CMK (cell line): Measurements from ENCODE around the gene IPCEF1.

Experiments
- DNase-seq: peaks from one replicate; pipeline ENCODE4 v3.0.0-alpha.2; 2010; ENCODE audit warnings: low read depth

Gene IPCEF1

DNA sequence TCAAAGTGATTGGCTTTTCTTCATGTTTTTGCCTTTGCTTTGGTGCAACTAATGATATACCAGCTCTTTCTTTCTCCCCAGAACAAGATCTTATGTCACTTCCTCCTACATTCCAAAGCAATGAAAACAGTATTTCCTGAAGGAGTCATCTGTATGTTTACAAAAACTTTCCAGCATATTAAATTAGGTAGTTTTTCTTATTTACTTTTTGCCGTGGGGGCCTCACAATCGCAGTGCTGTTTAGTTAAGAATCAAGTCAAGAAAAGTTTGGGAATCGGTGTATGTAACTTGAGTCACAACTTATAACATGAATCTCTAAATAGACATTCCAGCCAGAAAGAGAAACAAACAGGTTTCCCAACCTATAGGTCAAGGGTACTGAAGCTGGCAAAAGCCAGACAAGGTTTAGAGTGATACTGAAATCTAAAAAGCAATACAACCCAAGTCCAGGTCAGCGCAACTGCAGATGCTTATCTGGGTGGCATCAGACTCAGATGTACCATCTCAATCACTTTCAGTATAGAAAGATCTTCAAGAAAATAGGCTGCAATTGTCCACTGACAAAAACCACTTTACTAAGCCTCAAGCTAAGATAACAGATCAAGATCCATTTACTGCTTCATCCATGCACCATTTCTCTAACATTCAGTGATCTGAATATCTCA, 63.6 kb downstream of the IPCEF1 start:
- DNase-seq, result no peak

DNA sequence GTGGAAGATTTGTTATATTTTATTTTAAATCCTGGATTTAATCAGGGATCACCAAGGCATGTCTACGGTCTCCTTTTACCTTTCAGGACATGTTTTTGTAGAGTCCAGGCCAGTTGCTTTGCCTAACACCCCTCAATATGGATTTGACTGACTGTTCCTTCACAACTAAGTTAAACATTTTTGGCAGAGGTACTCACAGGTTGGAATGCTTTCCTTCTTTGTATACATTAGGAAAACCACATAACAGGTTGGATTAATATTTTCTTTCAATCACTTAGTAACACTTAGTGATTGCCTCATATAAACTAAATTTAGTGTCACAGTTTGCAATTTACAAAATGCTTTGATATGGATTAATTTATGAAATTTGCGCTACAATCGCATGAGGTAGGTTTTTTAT, 64.5 kb downstream of the IPCEF1 start:
- no peak for DNase-seq

DNA sequence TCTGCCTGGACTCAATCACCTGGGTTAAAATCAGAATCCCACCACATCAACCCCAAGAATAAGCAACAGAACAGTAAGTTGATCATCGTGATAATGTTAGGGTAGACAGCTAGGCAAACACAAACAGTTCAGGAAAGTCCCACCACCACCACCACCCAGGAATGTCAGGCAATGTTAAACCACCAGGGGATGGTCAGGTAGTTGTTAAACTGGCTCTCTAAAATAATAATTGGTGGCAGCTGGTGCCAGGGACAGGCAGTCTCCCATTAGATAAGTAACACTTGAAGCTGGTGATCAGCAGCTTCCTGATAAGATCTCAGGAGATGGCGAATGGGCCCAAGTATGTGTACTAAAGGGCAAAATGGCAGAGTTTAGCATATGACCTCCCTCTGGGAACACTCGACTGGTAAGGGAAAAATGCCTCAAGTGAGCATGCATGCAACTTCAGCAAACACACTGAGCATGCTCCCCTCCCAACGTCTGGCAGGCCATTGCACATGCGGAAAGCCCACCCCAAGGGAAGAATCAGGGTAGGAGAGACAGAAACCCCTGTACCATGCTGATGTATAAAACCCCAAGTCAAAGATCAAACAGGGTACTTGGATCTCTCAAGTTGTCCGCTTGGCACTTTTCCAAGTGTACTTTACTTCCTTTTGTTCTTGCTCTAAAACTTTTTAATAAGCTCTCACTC, 66.6 kb downstream of the IPCEF1 start:
- DNase-seq, result no peak

DNA sequence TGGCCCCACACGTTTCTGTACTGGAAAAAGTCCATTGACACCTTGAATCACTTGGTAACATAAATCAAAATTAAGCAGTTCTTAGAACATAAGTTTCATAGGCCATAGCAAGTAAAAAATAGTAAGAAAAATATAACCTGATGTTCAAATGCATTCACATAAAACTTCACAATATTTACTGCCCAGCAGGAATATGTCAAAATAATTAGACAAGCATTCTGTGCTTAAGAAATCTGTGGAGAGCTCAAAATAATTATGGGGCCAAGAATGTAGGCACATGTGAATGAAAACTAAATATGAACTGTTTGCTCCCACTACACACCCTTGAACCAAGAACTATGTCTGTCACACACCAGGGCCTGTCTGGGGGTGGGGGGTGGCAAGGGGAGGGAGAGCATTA, 70.8 kb downstream of the IPCEF1 start:
- no peak for DNase-seq

DNA sequence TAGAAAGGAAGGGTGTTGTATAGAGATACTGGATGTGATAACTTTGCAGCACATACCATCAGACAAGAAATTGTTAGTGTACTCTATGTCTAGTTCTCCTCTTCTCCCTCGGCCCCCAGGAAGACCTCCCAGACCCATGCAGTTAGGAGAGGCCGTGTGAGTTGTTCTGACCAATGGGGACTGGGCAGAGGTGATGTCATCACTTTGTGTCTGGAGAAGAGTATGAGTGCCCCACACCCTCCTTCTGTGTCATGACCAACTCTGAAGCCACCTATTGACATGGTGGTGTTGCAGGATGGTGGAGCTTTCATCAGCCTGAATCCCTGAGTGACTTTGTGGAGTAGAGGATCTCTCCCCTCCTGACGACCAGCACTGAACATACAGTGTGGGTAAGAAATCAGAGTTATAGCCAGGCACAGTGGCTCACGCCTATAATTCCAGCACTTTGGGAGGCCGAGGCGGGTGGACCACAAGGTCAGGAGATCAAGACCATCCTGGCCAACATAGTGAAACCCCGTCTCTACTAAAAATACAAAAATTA, 72.2 kb downstream of the IPCEF1 start:
- DNase-seq, result no peak

DNA sequence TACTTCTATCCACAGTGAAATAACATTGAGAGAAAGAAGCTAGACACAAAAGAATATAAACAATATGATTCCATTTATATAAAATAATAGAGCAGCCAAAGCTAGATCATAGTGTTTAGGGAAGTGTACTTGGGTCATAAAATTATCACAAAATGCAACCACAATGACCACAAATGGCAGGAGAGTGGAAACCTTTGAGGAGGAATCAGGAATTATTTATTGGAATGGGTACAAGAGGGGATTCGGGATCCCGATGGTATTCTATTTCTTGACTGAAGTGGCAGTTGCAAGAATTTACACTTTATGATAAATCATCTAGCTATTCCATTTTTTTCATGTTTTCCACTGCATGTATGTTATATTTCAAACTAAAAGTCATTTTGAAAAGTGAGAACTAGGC, 76.1 kb downstream of the IPCEF1 start:
- no peak for DNase-seq

DNA sequence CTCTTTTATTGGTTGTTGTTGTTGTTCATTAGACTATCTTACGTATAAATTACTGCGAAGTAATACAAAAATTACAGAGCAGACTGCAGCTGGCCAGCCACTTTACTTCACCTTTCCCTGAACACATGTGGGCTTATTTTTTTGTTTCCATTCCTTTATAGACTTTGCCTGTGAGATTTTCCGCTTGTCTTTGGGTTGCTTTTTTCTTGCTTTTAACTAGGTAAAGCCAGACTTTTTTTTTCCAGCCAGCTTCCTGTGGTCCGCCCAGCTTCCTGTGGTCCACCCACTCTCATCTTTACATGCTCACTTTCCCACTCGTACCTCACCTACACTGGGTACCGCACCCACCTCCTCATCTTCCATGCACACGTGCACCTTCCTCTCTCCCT, 79.0 kb downstream of the IPCEF1 start:
- DNase-seq, result no peak

DNA sequence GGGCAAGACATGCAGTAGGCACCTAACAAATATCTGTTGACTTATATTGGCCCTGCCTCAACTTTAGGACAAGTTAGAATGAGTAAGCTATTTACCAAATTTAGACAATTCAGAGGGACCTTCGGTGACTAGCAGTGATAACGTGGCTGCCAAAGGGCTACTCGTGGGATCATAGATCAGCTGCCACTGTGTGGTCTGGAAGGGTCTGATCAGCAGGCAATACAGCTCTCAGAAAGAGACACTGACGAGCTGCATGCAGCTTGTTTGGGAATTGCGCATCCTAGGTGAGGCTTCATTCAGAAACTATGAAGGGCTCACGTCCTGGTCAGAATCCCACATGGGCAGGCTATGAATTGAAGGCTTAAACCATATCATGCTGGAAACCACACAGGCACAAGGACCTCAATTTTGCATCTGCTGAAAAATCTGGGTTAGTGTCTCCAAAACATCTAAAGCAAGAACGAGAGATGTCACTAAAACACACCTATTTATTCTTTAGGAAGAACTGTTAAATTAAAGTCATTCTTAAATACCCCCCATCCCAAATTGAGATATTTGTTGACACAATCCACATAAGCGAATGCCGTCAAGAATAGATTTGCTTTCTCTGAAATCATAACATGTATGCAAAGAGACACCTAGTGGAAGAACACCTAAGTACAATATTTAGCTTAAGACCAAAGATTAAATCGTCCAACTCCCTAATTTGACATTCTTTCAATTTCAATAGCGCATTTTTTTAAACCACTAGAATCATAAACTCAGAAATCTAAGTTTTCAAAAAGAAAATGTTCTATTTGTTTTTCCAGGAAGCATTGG, 79.6 kb downstream of the IPCEF1 start:
- DNase-seq, result no peak

DNA sequence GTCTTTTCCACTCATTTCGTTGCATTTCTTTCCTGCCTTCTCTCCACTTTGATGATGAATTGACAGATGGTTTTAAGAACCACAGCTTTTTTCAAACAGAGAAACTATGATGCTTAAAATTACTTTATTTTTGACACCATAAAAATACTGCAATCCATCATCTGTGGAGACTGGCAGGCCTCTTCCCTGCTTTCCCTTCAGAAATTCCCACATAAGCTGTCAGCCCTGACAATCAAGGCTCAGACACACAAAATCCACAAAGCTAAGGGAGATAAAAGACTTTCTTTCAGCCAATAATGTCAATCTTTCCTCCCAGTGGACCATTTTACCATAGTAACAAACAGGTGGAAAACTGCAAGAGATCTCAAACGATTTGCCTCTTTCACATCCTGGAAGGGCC, 82.4 kb downstream of the IPCEF1 start:
- no peak for DNase-seq

DNA sequence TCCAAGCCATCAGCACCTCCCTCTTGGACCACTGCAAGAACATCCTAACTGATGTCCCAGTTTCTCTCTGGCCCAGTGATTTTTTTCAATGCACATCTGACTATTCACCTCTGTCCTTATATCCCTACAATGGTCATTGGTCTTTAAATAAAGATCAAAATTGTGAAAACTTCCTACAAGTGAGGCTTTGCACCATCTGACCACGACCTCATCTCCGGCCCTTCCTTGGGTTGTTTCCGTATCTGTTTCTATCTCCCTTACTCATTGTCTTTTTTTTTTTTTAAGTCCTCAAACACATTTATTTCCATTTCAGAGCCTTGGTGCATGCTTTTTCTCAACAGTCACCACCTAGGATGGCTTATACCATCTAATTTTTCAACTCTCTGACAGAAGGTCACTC, 88.1 kb downstream of the IPCEF1 start:
- no peak for DNase-seq

DNA sequence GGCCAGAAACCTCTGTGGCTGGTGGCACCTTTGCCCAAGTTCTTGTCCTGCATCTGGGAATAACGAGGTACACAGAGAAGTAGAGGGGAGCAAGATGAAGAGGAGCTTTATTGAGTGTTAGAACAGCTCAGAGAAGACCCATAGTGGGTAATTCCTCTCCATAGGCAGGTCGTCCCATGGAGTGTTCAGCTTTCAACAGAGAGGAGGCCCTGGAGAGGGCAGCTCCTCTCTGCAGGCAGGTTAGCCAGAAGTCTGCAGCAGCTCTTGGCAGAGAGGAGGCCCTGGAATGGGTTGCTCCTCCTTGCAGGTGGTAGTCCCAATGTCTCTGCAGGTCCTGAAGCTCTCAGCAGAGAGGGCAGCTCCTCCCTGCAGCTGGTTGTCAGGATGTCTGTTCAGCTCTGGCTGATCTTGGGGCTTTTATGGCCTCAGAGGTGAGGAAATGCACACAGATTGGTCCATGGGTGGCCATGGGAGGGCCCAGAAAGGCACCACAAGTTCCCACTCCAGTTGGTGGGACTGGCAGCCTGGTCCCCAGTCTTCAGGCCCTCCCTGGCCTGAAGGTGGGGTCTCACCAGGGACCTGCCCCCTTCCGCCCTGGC, 89.0 kb downstream of the IPCEF1 start:
- DNase-seq, result no peak

DNA sequence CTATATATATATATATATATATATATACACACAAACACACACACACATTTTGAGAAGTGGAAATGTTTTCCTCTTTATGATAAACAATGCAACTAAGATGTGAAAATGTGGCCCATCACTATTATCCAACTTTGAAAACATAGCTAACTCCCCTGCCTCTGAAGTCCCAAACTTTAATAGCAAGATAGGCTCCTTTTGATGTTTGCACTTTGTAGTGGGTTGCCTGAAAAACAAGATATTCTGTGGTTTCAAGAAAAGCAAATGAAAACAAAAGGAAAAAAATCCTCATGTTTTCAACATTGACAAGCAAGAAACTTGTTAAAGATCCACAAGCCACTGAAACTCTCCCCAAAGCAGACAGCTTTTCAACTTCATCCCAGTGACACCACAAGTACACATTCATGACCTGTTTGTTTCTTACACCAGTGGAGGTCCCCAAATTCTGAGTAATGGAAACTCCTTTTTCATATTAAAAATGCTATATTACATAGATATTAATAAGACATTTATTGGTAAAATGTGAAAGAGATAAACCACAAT, 90.0 kb downstream of the IPCEF1 start:
- no peak for DNase-seq

DNA sequence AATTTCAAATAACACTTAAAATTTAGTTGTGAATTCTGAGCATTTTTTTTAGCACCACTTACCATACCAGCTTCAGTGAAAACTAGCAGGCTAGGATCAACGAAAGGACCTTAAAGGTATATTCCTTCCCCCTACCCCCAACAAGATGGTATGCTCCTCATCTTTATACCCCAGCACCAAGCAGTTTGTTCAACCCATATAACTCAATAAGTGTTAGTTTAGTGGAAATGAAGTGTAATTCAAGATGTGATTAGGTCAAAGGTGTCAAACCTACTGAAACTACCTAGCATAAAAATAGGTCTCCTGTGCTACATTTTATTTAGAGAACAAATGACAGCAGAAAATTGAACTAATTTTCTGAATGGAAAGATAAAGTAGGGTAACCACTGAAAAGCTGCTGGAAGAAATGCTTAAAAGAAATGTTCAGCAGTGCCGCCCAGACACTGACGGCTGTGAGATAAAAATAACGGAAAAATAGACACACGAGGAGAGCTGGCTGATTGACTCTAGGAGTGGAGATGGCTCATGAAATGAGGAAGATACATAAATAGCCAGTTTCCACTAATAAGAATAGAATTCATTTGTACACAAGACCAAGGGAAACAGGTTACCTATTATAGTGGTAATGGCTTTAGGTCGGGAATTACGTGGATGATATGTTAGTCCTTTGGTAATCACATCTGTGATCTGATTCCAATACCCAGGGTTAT, 94.8 kb downstream of the IPCEF1 start:
- DNase-seq, result no peak

DNA sequence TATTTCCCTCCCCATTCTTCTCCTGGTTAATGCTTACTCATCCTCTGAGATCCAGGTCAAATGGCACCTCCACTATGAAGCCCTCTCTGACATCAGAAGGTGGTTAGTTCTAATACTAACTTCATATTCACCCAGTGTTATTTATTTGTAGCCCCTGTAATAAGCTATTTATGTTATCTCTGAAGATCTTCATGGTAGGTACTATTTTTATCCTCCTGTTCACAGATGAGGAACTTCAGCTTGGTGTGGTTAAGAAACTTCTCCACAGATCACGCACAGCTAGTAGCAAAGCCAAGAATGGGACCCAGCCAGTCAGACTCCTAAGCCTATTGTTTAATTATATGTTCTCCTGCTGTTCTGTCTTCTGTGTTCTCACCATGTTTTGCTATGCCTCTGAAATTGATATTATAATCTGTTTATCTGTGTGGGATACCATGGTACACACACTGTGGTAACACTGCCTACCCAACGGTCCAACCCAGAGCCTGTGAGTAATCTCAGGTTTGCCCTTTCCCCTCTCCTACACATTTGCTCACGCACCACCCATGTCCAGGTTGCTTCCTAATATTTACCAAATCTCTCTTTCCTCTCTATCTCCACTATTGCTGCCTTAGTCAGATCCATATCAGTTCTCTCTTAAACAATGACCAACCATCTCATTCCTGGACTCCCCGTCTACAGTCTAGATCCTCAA, 98.4 kb downstream of the IPCEF1 start:
- DNase-seq, result no peak

DNA sequence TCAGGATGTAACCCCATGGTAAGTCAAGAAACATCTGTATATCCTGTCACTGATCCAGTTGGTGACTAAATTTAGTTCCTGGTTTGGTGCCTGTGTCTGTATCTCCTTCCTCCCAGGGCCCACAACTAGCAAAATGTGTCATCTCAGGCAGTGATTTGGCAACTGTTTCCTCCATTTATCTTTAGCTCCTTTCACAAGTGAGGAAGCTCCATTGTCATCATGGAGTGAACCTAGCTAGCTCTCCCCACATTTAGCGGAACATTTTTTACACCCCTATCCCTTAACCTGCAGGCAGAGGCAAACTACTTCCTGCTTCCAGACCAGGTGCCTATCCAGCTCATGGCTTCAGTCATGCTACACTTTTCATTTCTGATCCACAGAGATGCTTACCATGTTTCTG, 99.5 kb downstream of the IPCEF1 start:
- peak; percentile 18 for DNase-seq

DNA sequence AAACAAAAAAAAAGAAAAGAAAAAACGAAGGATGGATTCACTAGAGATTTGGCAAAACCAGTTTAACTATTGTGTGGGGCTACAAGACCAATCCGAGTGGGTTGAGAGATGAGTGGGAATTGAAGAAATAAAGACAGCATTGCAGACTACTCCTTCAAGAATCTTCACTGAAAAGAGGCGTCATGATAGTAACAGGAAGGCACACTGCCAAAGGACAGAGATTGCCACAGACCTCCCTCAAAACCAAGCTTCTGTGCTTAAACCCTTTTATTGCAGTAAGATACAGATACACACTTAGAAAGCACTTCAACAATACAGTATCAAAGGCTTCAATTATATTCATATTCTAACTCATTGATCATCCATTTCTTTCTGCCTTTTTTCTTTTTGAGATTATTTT, 103.9 kb downstream of the IPCEF1 start:
- DNase-seq, result no peak

DNA sequence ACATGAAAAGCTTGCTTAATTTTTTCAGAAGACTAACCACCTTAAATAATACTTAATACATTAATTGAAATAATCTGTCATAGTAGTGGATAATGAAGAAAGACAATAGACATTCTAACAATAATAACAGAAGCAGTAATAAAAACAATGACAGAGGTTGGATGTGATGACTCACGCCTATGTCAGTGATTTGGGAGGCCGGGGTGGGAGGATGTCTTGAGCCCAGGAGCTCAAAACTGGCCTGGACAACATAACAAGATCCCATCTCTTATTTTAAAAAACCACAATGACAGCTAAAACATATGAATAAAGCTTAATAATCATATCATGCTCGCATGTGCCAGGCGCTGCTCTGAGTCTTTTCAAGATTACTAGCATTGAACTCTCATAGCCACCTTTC, 105.5 kb downstream of the IPCEF1 start:
- no peak for DNase-seq

DNA sequence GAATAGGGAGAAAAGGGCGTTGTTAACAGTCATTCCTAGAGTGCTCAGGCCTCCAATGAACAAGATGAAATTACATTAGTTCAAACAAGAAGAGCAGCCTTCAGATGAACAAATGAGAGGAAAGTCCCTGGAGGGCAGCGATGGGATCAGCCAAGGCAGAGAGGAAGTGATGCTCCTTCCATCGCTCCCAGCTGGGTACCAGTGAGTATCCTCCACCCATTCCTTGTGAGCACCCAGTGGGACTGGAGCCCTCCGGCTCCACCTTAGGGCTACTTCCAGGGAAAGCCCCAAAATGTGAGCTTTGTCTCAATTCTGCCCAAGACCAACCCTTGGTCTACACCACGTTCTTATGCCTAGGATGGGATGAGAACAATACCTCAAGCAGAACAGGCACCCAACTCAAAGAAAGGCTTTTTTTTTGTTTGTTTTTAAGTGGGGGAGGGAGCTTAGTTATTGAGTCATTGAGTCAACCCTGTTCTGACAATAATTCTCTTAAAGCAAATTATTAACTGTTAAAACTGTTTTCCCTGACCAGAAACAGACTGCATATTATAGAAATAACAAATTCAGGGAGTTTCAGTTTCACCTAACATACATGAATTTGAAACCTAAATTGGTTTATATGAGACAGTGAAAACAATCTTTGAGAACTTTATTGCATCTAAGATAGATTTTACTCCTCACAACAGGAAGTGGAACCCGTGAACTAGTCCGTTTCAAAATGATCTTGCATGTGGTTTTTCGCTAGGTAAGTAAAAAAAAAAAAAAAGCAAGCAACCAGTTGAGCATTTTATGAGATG, 106.9 kb downstream of the IPCEF1 start:
- DNase-seq, result no peak

DNA sequence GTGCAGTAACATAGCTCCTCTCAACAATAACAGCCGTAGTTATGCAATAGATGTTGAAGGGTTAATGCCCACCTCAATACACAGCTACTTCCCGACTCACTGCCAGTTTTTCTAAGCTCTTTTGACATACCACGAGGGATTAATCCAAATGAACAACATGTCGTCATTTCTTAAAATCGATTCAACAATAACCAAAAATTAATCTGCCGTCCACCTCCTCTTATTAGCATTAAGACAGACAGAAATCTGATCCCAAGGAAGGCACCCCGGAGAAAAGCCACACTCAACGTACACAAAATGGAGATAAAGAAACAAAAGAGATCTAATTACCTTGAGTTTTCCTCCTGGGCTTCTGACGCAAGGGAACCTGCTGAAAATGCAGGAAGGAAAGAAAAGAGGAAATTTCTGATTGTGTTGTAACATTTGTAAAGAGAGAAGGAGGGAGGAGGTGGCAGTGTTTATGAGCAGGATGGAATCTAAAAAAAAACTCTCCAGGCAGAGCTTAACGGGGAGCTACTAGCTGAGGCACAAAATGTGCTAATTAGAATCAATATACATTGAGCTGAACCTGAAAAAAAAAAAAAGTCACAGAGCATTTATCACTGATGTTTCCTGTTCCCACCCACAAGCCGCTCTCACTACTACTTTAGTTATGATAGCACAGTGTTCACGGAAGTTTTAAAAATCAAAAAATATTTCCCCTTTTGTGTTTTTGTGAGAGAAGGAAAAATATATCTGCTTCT, 109.3 kb downstream of the IPCEF1 start:
- no peak for DNase-seq
